ENCODE measurements around the gene MS4A7. TPM values are rescaled to one million over a fixed set of nuclear protein-coding genes. Genes with fewer than 3 reads are reported as not detected.
A peak's percentile ranks its signal among the peaks of the same experiment; 100 is the strongest.
"Not testable (repeated sequence)": the region's sequence is repeated elsewhere in the genome, so short reads cannot be mapped to it uniquely, and the experiment has no call there.

The MS4A7 gene
- total RNA-seq, 1 donor, result not detected

DNA sequence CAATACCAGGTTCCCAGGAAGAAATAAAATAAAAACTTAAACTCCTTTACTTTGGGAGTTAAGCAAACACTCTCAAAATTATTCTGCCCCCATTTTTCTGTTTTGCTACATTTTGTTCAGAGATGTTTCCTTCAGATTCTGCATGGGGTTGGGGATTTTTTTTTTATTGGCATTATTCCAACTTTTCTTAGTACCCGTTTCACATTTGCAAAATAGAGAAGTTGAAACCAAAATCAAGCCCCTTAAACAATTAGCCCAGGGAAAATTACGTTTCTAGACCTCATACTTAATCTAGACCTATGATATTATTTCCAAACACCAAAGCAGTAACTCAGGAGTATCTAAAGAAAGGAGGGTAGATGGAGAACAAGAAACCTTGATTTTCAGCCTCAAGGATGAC, 20.6 kb upstream of the MS4A7 start:
- H3K4me3 ChIP-seq (ENCODE audit: low read depth, low read length), result no peak overlapping the region
- no peak for DNase-seq (ENCODE audit: low read depth)
- no peak for TF ChIP-seq CTCF (IDR thresholded peaks at IDR 0.05; ENCODE audit: insufficient read depth, low read depth, low read length)

DNA sequence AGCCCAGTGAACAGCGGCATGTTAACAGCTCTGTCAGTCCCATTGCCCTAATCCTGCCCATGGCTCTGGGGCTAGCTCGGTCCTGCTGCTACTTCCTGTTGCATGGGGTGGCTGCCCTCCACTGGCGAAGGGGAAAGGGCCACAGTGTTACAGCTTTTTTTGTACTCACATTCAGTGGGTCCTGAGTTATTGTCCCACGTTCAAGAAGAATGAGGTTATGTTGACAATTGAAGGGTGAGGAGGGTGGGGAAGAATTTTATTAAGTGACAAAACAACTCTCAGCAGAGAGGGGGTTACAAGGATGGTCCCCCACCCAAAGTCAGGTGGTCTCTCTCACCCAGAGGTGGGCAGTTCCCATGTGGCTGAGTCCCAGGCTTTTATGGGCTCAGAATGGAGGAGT, 17.7 kb upstream of the MS4A7 start:
- DNase-seq (ENCODE audit: low read depth), result no peak
- no peak for TF ChIP-seq CTCF (IDR thresholded peaks at IDR 0.05; ENCODE audit: insufficient read depth, low read depth, low read length)

GRCh38 chr11:60362241-60362640, 16.1 kb upstream of the MS4A7 start:
- H3K4me3 ChIP-seq (ENCODE audit: low read depth, low read length), result no peak overlapping the region
- TF ChIP-seq CTCF (IDR thresholded peaks at IDR 0.05; ENCODE audit: insufficient read depth, low read depth, low read length), result no peak
- DNase-seq (ENCODE audit: low read depth), result no peak

More for the DNA sequence above, 17.7 kb upstream of the MS4A7 start:
- H3K4me3 ChIP-seq (ENCODE audit: low read depth, low read length), result no peak overlapping the region

GRCh38 chr11:60363542-60364470, 14.5 kb upstream of the MS4A7 start:
- peak; percentile 33 for DNase-seq (ENCODE audit: low read depth)
- no peak overlapping the region for H3K4me3 ChIP-seq (ENCODE audit: low read depth, low read length)
- TF ChIP-seq CTCF (IDR thresholded peaks at IDR 0.05; ENCODE audit: insufficient read depth, low read depth, low read length), result peak; percentile 70

- H3K4me3 ChIP-seq (ENCODE audit: low read depth, low read length); DNase-seq (ENCODE audit: low read depth): not testable (repeated sequence)
Measured at GRCh38 chr11:60366262-60366904, 11.9 kb upstream of the MS4A7 start.

DNA sequence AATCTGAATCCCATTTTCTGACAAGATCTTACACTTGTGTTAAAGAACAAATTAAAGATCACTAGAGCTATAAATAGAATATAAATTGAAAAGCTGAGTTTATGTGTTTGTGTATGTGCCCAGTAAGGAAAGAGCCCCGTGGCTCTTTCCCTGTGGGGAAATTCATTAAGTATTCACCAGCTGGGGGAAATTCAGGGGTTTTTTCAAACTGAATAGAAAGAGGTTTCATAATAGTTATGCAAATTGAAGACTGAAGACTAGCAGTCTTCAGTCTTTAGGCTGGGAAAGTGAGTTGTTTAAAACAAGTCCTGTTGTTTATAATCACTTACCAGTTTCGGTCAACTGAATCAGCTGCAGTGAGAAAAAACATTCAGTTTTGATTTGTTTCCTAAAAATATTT, 11.3 kb upstream of the MS4A7 start:
- TF ChIP-seq CTCF (IDR thresholded peaks at IDR 0.05; ENCODE audit: insufficient read depth, low read depth, low read length), result no peak
- no peak for DNase-seq (ENCODE audit: low read depth)
- H3K4me3 ChIP-seq (ENCODE audit: low read depth, low read length), result no peak overlapping the region

GRCh38 chr11:60367896-60368295, 10.4 kb upstream of the MS4A7 start:
- no peak overlapping the region for H3K4me3 ChIP-seq (ENCODE audit: low read depth, low read length)
- no peak for TF ChIP-seq CTCF (IDR thresholded peaks at IDR 0.05; ENCODE audit: insufficient read depth, low read depth, low read length)
- DNase-seq (ENCODE audit: low read depth), result no peak
